GM15510 (cell line): Measurements from ENCODE around the gene LINGO3.
A peak's percentile ranks its signal among the peaks of the same experiment; 100 is the strongest.

Experiments
- POLR2A ChIP-seq: IDR thresholded peaks from 3 replicates; pipeline ENCODE4 v1.6.1; 2011; ENCODE audit warnings: borderline replicate concordance; ENCODE audit not compliant: insufficient read length; ENCODE audit errors: extremely low read depth

The LINGO3 gene

GRCh38 chr19:2273356-2274184, 34.4 kb downstream of the LINGO3 start:
- TF ChIP-seq POLR2A: peak; percentile 61

- TF ChIP-seq POLR2A: no peak
These were observed 36.5 kb downstream of the LINGO3 start for GRCh38 chr19:2271234-2272103.

GRCh38 chr19:2270423-2271233, 37.3 kb downstream of the LINGO3 start:
- TF ChIP-seq POLR2A: peak; percentile 51

DNA sequence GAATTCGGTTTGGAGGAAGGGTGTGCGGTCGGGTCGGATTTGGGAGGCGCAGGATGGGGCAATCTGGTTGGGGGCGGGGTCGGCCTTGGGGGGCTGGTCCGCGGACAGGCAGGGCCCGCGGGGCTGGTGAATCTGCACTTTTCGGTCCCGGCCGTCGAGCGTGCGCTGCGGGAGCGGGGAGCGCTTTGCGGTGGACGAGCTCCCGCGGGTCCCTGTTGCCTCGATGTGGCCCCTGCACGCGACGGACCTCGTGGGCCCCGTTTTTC, 37.9 kb downstream of the LINGO3 start:
- no peak for TF ChIP-seq POLR2A

- peak; percentile 100 for TF ChIP-seq POLR2A
These were observed 38.5 kb downstream of the LINGO3 start for GRCh38 chr19:2269244-2270156.

DNA sequence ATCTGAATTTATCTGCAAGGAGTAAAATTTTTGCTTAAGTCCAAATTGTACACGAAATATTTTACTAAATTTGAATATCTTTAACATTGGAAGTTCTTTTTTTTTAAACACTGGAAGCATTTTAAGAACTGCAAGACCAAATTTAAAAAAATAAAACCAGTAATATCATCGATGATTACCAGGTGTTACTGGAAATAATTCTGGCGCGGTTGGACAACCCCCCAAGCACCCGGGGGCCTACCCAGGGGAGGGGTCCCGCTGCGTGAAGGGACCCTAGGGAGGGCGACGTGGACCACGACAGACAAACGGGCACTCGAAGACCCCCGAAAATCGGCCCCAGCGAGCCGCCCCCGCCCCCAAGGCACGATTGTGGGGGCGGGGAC, 39.1 kb downstream of the LINGO3 start:
- no peak for TF ChIP-seq POLR2A

GRCh38 chr19:2268480-2268830, 39.5 kb downstream of the LINGO3 start:
- TF ChIP-seq POLR2A: no peak

GRCh38 chr19:2266183-2266993, 41.6 kb downstream of the LINGO3 start:
- peak; percentile 38 for TF ChIP-seq POLR2A

GRCh38 chr19:2261438-2262172, 46.3 kb downstream of the LINGO3 start:
- no peak for TF ChIP-seq POLR2A

DNA sequence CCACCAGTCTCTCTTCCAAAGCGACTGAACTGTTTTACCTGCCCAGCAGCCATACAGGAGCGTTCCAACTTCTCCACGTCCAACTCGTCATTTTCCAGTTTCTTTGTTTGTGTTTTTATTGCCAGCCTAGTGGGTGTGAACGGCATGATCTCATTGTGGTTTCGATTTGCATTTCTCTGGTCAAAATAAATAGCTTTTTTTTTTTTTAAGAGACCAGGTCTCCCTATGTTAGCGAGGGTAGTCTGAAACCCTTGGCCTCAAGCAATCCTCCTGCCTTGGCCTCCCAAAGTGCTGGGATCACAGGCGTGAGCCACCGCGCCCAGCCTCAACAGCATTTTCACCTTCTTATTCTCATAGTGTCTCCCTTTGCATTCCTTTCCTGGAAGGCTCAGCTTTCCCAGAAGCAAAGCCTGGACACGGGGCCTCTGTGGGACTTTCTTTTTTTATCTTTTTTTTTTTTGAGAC, 47.6 kb downstream of the LINGO3 start:
- TF ChIP-seq POLR2A: no peak

DNA sequence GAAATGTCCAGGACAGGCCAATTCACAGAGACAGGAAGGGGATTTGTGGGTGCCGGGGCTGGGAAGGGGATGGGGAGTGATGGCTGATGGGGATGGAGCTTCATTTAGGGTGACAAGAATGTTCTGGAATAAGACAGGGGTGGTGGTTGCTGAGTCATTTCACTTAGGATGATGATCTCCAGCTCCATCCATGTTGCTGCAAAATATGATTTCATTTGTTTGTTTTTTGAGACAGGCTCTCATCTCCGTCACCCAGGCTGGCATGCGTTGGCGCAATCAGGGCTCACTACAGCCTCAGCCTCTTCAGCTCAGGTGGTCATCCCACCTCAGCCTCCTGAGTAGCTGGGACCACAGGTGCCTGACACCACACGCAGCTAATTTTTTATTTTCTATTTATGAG, 48.6 kb downstream of the LINGO3 start:
- TF ChIP-seq POLR2A: no peak
